ENCODE results near the gene PRRG2. TPM values are rescaled to one million over a fixed set of nuclear protein-coding genes. Genes with fewer than 3 reads are reported as not detected.
A peak's percentile ranks its signal among the peaks of the same experiment; 100 is the strongest.

PRRG2 gene
- total and polyA plus RNA-seq, 10 of the 15 experiments (the other 5 are each of a cell fraction or from before 2014, with no cell fraction given) = 0.09 to 2.1 (median 0.86) TPM

DNA sequence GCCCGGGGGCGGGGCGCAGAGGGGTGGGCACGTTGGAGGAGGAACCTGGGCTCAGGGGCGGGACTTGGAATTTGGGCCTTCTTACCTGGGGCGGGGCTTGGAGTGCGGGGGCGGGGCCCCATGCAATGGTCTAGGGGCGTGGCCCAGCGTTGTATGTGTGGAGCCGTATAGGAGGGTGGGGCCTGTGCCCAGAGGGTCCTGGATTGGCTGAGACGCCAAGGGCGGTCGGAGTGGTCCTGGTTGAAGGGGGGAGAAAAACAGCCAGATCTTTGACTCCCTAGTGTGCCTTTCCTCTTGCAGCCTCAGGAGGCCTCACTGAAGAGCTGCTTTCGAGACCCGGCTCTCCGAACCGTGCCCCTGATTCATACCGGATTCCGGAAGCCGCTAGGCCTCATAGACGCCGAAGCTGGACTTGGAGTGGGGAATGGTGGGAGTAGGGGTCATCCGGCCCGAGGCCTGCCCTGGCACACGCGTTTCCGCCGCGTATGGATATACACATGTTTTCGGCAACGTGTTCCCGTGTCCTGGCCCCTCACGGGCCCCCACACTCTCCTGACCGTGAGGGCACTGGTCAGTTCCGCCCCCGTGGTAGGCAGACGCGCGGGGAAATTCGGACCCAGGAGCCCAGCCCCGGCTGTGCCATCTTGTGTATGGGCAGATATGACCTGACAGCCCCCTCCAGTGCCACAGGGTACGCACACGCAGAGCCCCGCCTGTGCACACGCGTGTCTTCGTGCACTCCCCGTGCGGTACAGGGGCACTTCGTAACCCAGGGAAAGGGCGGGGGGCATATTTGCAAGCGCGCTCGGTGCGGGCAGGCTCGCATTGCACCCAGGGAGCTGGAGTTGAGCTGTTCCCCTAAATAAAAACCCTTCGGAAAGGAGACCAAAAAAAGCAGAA is 9.2 kb downstream of the PRRG2 start (continued):
- TF ChIP-seq, protein P1, sequence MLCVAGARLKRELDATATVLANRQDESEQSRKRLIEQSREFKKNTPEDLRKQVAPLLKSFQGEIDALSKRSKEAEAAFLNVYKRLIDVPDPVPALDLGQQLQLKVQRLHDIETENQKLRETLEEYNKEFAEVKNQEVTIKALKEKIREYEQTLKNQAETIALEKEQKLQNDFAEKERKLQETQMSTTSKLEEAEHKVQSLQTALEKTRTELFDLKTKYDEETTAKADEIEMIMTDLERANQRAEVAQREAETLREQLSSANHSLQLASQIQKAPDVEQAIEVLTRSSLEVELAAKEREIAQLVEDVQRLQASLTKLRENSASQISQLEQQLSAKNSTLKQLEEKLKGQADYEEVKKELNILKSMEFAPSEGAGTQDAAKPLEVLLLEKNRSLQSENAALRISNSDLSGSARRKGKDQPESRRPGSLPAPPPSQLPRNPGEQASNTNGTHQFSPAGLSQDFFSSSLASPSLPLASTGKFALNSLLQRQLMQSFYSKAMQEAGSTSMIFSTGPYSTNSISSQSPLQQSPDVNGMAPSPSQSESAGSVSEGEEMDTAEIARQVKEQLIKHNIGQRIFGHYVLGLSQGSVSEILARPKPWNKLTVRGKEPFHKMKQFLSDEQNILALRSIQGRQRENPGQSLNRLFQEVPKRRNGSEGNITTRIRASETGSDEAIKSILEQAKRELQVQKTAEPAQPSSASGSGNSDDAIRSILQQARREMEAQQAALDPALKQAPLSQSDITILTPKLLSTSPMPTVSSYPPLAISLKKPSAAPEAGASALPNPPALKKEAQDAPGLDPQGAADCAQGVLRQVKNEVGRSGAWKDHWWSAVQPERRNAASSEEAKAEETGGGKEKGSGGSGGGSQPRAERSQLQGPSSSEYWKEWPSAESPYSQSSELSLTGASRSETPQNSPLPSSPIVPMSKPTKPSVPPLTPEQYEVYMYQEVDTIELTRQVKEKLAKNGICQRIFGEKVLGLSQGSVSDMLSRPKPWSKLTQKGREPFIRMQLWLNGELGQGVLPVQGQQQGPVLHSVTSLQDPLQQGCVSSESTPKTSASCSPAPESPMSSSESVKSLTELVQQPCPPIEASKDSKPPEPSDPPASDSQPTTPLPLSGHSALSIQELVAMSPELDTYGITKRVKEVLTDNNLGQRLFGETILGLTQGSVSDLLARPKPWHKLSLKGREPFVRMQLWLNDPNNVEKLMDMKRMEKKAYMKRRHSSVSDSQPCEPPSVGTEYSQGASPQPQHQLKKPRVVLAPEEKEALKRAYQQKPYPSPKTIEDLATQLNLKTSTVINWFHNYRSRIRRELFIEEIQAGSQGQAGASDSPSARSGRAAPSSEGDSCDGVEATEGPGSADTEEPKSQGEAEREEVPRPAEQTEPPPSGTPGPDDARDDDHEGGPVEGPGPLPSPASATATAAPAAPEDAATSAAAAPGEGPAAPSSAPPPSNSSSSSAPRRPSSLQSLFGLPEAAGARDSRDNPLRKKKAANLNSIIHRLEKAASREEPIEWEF (IDR thresholded peaks at IDR 0.05; ENCODE audit: insufficient replicate concordance, low read depth, low read length) = no peak
- no peak for TF ChIP-seq HDAC6 (IDR thresholded peaks at IDR 0.05; ENCODE audit: unreplicated experiment)
- TF ChIP-seq BMI1 (IDR thresholded peaks at IDR 0.05; ENCODE audit: borderline replicate concordance) = no peak
- 0 out of 2 replicates have a peak, but pooled peaks have one; percentile 18 for TF ChIP-seq SIN3A (IDR thresholded peaks at IDR 0.05; ENCODE audit: low read depth, low read length)
- no peak for TF ChIP-seq ZNF274 (IDR thresholded peaks at IDR 0.05; ENCODE audit: insufficient read depth, insufficient read length)
- no peak; the same call in 1 of the 2 replicates for TF ChIP-seq HCFC1 (IDR thresholded peaks at IDR 0.05; ENCODE audit: low read length)
- TF ChIP-seq, protein P2, sequence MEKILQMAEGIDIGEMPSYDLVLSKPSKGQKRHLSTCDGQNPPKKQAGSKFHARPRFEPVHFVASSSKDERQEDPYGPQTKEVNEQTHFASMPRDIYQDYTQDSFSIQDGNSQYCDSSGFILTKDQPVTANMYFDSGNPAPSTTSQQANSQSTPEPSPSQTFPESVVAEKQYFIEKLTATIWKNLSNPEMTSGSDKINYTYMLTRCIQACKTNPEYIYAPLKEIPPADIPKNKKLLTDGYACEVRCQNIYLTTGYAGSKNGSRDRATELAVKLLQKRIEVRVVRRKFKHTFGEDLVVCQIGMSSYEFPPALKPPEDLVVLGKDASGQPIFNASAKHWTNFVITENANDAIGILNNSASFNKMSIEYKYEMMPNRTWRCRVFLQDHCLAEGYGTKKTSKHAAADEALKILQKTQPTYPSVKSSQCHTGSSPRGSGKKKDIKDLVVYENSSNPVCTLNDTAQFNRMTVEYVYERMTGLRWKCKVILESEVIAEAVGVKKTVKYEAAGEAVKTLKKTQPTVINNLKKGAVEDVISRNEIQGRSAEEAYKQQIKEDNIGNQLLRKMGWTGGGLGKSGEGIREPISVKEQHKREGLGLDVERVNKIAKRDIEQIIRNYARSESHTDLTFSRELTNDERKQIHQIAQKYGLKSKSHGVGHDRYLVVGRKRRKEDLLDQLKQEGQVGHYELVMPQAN (conservative IDR thresholded peaks at IDR 0.05) = peak; percentile 42; the same call in 1 of the 2 replicates
- TF ChIP-seq POLR2AphosphoS2 (IDR thresholded peaks at IDR 0.05; ENCODE audit: low read depth, low read length) = no peak
- no peak for TF ChIP-seq NFXL1 (IDR thresholded peaks at IDR 0.05; ENCODE audit: borderline replicate concordance)
- TF ChIP-seq IKZF1 (conservative IDR thresholded peaks at IDR 0.05) = peak; percentile 52
- TF ChIP-seq MEF2A (IDR thresholded peaks at IDR 0.05; ENCODE audit: insufficient read depth, low read depth, low read length) = no peak
- peak; percentile 64; the same call in 1 of the 2 replicates for TF ChIP-seq NBN (IDR thresholded peaks at IDR 0.05)
- no peak for TF ChIP-seq MTA2 (IDR thresholded peaks at IDR 0.05; ENCODE audit: low read depth)
- no peak for TF ChIP-seq TCF7 (IDR thresholded peaks at IDR 0.05; ENCODE audit: borderline replicate concordance)
- TF ChIP-seq ZBED1 (IDR thresholded peaks at IDR 0.05; ENCODE audit: borderline replicate concordance) = no peak
- TF ChIP-seq IKZF2 (IDR thresholded peaks at IDR 0.05) = peak in 1 of 2 experiments; percentile 36; a peak in 1 of 4 replicates
- TF ChIP-seq EZH2 (IDR thresholded peaks at IDR 0.05; ENCODE audit: borderline replicate concordance, control insufficient read depth, low read depth, low read length) = no peak
- TF ChIP-seq FOXK2 (IDR thresholded peaks at IDR 0.05) = peak; percentile 26; the same call in 1 of the 2 replicates
- TF ChIP-seq, protein P3, sequence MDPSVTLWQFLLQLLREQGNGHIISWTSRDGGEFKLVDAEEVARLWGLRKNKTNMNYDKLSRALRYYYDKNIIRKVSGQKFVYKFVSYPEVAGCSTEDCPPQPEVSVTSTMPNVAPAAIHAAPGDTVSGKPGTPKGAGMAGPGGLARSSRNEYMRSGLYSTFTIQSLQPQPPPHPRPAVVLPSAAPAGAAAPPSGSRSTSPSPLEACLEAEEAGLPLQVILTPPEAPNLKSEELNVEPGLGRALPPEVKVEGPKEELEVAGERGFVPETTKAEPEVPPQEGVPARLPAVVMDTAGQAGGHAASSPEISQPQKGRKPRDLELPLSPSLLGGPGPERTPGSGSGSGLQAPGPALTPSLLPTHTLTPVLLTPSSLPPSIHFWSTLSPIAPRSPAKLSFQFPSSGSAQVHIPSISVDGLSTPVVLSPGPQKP (IDR thresholded peaks at IDR 0.05; ENCODE audit: low read depth, low read length) = no peak
- peak; percentile 37 for TF ChIP-seq SP1 (IDR thresholded peaks at IDR 0.05; ENCODE audit: low read depth, low read length)
- no peak; a peak in 1 of 4 replicates for TF ChIP-seq BHLHE40 (IDR thresholded peaks at IDR 0.05; ENCODE audit: borderline replicate concordance in 1 of 2, low read depth in 2 of 2, low read length in 1 of 2)
- TF ChIP-seq STAT1 (conservative IDR thresholded peaks at IDR 0.05) = no peak
- peak; percentile 48; the same call in 1 of the 2 replicates for TF ChIP-seq HDGF (IDR thresholded peaks at IDR 0.05)
